ENCODE data around the gene PEA15. TPM values are rescaled to one million over a fixed set of nuclear protein-coding genes. Genes with fewer than 3 reads are reported as not detected.

Gene PEA15, protein sequence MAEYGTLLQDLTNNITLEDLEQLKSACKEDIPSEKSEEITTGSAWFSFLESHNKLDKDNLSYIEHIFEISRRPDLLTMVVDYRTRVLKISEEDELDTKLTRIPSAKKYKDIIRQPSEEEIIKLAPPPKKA
- 37.5 and 55.2 TPM in 2 replicates for total RNA-seq

DNA sequence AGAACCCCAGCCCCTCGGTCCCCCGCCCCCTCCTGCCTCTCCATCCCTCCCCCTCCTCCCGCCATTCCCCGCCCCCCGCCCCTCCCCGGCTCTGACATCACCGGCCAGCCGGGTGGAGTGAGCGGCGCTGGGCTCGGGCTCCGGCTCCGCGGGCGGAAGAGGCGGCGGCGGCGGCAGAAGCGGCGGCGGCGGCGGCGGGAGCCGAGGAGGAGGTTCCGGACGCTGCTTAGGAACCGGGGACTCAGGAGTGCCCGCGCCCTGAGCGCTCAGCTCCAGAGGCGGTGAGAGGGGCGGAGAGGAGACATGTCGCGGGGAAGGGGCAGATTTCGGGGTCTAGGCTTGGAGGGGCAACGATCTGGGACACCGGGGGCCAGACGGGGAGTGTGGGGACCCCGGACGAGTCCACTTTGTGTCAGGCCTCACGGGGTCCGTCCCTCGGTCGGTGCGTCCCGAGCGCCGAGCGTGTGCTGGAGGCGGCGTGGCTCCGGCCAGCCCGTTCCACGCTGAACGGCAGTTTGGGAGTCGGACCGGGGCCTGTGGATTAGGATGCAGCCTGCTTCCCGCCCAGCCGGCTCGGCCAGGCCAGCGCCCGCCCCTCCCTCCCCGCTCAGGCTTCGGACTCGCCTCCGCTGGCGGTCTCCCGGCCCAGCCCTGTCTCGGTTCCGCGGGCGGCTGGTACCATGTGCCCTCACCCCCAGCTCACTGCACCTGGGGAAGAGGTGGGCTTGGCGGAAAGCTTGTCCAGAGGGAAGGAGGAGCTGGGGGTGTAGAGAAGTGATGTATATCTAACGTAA, at the start of gene PEA15:
Gene PEA15 (plus strand): TSS at position 143 of the 794 bp plus-strand sequence. CDS start 6,161 bp downstream, outside the sequence.

DNA sequence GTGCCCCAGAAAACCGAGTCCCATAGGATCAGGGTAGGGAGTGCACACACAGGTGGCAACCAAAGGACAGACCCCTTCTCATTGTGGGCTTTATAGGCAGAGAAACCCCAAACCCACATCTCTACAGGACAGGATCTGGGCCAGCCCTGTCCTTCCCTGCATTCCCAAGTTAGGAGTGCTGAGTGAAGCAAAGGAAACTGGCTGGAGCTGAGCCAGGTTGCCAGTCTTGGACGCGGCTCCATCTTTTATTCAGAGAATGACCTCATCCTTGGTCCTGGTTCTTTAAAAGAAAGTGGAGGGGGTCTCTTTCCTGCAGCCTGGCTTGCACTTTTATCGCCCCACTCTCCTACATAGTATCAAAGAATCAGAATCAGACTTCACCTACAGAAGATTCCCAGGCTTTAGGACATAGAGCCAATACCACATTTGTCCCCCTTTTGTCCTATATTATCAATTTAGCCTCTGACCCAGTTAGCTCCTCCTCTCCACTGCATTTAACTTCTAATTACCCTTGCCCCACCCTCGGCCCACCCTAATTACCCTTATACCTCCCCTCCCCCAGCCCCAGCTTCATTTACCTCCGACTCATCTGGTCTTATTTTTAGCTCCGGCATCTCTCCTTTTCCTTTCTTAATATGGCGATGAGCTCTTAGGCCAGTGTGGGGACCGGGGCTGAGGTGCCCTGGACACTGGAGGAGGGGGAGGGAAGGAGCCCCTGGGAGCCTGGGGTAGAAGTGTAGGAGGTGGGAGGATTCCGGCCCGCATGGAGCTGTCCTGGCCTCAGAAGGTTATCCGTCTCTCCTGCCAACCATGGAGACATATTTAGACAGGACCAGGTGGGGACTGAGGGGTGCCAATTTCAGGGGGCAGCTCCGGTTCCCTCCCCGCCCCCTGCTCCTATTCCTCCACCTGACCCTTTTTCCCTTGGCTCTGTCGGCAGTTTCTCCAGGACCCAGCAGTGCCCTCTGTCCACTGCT, 15.2 kb upstream of the PEA15 start, which contains the start of gene CASQ1:
Gene CASQ1 (plus strand): TSS at position 927 of the 977 bp plus-strand sequence. CDS start 177 bp downstream, outside the sequence.

DNA sequence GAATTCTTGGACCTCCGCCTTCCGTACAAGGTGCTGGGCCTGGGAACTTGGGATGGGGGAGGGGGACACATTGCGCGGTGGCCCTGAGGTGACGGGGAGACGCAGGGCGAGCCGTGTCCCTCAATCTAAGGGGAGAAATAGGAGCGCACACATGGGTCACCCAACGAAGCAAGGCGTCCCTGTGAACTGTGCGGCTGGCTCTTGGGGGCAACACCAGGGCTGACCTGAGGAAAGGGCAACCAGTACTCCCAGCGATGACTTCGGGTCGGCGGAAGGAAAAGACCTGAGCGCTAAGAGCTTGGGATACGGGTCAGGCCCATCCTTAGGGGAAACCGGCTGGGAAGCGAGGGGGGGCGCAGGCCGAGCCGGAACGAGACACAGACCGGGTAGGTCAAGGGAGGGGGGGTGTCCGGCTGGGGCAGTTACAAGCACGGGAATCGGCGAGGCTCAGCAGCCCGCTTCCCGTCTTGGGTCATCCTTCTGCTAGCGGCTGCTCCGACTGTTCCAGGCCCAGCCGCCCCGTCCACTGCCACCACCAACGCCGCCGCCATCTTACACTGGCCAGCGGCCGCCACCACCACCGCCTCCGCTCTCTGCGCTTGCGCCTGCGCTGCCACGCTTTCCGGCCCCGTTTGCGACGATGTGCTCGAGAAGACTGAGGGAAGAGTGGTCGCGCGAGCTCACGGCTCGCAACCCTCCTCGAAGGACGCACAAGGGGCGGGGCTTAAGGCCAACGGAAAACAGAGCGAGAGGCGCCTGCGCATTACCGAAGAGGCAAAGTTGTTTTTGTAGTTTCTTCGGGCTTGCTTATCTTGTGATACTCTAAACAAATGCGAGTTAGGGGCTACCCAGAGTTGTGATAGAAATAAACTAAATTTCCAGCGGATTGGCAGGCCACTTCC, 57.0 kb downstream of the PEA15 start, which contains the start of gene DCAF8:
Gene DCAF8 (minus strand): TSS at position 657 of the 902 bp plus-strand sequence. CDS start 18,541 bp downstream, outside the sequence.

Other genes with a start within 250 kb of the PEA15 start
- gene PIGM, start 173.4 kb upstream of the PEA15 start, total RNA-seq = 0.94 and 1.4 TPM in 2 replicates
- gene KCNJ10, start 135.2 kb upstream of the PEA15 start, total RNA-seq = not detected in 2 replicates
- not detected in 2 replicates for gene KCNJ9, start 123.8 kb upstream of the PEA15 start, total RNA-seq
- gene IGSF8, start 106.8 kb upstream of the PEA15 start, total RNA-seq = 33.8 and 41.4 TPM in 2 replicates
- gene ATP1A2, start 89.6 kb upstream of the PEA15 start, total RNA-seq = not detected in 2 replicates
- not detected in 2 replicates for gene ATP1A4, start 53.8 kb upstream of the PEA15 start, total RNA-seq
- not detected in 2 replicates for gene CASQ1, start 14.8 kb upstream of the PEA15 start, total RNA-seq
- 32.4 and 35.5 TPM in 2 replicates for gene DCAF8, start 57.2 kb downstream of the PEA15 start, total RNA-seq
- gene PEX19, start 79.7 kb downstream of the PEA15 start, total RNA-seq = 25.9 and 30.8 TPM in 2 replicates
- gene COPA, start 137.9 kb downstream of the PEA15 start, total RNA-seq = 117 and 129 TPM in 2 replicates
- 35.1 and 53.0 TPM in 2 replicates for gene NCSTN, start 138.0 kb downstream of the PEA15 start, total RNA-seq
- not detected in 2 replicates for gene NHLH1, start 161.7 kb downstream of the PEA15 start, total RNA-seq
- gene VANGL2, start 195.2 kb downstream of the PEA15 start, total RNA-seq = 3.1 and 7.6 TPM in 2 replicates

Data from hair follicular keratinocyte (primary cell).